Gastrocnemius medialis (tissue), 4 donors: ENCODE data around the gene CEBPB. TPM values are rescaled to one million over a fixed set of nuclear protein-coding genes. Genes with fewer than 3 reads are reported as not detected.

ENCODE experiments used
- ATAC-seq, 2 donors: fragments of 150-250 bp; one replicate each; pipeline ENCODE4 v1.9.1; 2016
- DNase-seq, 2 donors: peaks; one replicate each; pipeline ENCODE4 v3.0.0-alpha.2; 2019
- H3K27ac ChIP-seq, 4 donors: fragments of 200-600 bp; sonication (generic); 1 replicate in 1 of 4; 2 replicates in 3 of 4; pipeline ENCODE4 v1.5.1; 2016 to 2018; ENCODE audit warnings: mild to moderate bottlenecking in 2 of 4, moderate library complexity in 1 of 4
- H3K27me3 ChIP-seq, 3 donors: fragments of 200-600 bp; sonication (generic) in 2 of 3; 1 replicate in 1 of 3; 2 replicates in 2 of 3; pipeline versions ENCODE4 v1.5.1 to v1.6.0; 2016 to 2019; ENCODE audit warnings: mild to moderate bottlenecking in 1 of 3, moderate library complexity in 1 of 3
- H3K36me3 ChIP-seq, 2 donors: fragments of 200-600 bp; sonication (generic) in 1 of 2; one replicate each; pipeline ENCODE4 v1.5.1; 2017 to 2018
- H3K4me1 ChIP-seq, 2 donors: fragments of 200-600 bp; sonication (generic) in 1 of 2; one replicate each; pipeline ENCODE4 v1.5.1; 2016 to 2017; ENCODE audit warnings: mild to moderate bottlenecking in 2 of 2
- H3K4me3 ChIP-seq, 4 donors: fragments of 200-600 bp; sonication (generic) in 3 of 4; 1 replicate in 1 of 4; 2 replicates in 3 of 4; pipeline ENCODE4 v1.5.1; 2016 to 2019; ENCODE audit warnings: mild to moderate bottlenecking in 2 of 4
- H3K9me3 ChIP-seq, 3 donors: fragments of 200-600 bp; sonication (generic) in 2 of 3; 1 replicate in 1 of 3; 2 replicates in 2 of 3; pipeline ENCODE4 v1.5.1; 2016 to 2019
- POLR2A ChIP-seq, 2 donors: fragments of 450-650 bp; IDR thresholded peaks; one replicate each; pipeline ENCODE4 v1.6.1; 2017; ENCODE audit warnings: antibody characterized with exemption in 2 of 2, mild to moderate bottlenecking in 2 of 2, moderate library complexity in 2 of 2
- in situ Hi-C, 4 donors: fragments of 200-750 bp; cut with MboI; loops; one replicate each; pipeline versions ENCODE4 v1.15.0 to v1.8.0; 2017; ENCODE audit warnings: low sequenced_read_pairs in 4 of 4
- intact Hi-C: fragments of 100-400 bp; cut with DNase I; formaldehyde crosslinking; loops from one replicate; pipeline ENCODE4 v1.15.1; 2023; ENCODE audit warnings: low total_unique reads
- total RNA-seq, 4 donors: library from RNA; depleted of rRNA; stranded (reverse); fragments of >200 nt; gene quantifications; one replicate each; pipeline versions ENCODE4 v1.1.0 to v1.2.3, GENCODE V29; 2016
- TF ChIP-seq, protein P1 (sequence below), 5 experiments: fragments of 450-650 bp in 3 of 5; fragments of 200-600 bp in 2 of 5; sonication (generic) in 2 of 5; IDR thresholded peaks in 4 of 5; conservative IDR thresholded peaks in 1 of 5; 1 replicate in 4 of 5; 2 replicates in 1 of 5; pipeline ENCODE4 v1.5.1; 2016 to 2019; ENCODE audit warnings: antibody characterized with exemption in 5 of 5, mild to moderate bottlenecking in 3 of 5, moderate library complexity in 3 of 5

CEBPB gene
- total RNA-seq, result 100 to 1,000 TPM; 219 to 434 (median 321) TPM

DNA sequence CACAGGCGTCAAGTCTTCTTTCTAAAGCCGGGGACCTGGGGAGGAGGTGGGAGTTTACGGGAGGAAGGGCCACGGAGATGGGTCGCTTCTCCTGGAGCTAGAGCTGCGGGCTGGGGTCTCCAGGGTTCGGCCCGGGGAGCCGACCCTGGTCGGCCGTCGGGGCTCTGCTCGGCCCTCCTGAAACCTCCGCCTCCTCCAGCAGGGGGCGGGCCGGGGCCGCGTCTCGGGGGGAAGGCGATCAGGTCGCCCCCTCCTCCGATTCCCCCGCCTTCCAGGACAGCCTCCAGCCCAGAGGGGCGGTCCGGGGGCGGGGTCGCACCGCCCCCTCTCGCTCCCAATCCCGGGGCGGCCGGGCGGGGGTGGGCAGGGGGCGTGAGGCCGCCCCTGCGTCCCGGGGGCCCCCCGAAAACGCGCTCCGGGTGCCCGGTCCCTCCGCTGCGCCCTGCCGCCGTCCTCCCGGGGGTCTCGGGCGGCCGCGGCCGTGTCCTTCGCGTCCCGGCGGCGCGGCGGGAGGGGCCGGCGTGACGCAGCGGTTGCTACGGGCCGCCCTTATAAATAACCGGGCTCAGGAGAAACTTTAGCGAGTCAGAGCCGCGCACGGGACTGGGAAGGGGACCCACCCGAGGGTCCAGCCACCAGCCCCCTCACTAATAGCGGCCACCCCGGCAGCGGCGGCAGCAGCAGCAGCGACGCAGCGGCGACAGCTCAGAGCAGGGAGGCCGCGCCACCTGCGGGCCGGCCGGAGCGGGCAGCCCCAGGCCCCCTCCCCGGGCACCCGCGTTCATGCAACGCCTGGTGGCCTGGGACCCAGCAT, at the start of gene CEBPB:
Gene CEBPB (plus strand): TSS at position 580 of the 814 bp plus-strand sequence. CDS start 204 bp downstream, at position 784.
- peaks cover 5 to 22% of the 10 kb centered on the region in 2 donors for H3K4me1 ChIP-seq
- in situ Hi-C loops (loop anchor here in 3 of 4 donors (10.0 to 25.0 kb wide), 3 partner anchors 84 to 572 kb away; no protein-coding TSS in a partner anchor), intact Hi-C loops (loop anchor here (1.0 to 2.0 kb wide), 3 partner anchors 88 to 205 kb away; no protein-coding TSS in a partner anchor)
- peak within 1 kb of the TSS; percentile 91 to 100 (median 97) for H3K27ac ChIP-seq
- peak; percentile 58 to 59 for ATAC-seq
- H3K4me3 ChIP-seq, result peak within 1 kb of the TSS; percentile 86 to 96 (median 90)
- no peaks in the 10 kb centered on the region for H3K9me3 ChIP-seq
- H3K36me3 ChIP-seq, result peaks cover 0 to 16% of the 10 kb centered on the region in 2 donors
- no peaks in the 10 kb centered on the region for H3K27me3 ChIP-seq
- TF ChIP-seq, protein P1, sequence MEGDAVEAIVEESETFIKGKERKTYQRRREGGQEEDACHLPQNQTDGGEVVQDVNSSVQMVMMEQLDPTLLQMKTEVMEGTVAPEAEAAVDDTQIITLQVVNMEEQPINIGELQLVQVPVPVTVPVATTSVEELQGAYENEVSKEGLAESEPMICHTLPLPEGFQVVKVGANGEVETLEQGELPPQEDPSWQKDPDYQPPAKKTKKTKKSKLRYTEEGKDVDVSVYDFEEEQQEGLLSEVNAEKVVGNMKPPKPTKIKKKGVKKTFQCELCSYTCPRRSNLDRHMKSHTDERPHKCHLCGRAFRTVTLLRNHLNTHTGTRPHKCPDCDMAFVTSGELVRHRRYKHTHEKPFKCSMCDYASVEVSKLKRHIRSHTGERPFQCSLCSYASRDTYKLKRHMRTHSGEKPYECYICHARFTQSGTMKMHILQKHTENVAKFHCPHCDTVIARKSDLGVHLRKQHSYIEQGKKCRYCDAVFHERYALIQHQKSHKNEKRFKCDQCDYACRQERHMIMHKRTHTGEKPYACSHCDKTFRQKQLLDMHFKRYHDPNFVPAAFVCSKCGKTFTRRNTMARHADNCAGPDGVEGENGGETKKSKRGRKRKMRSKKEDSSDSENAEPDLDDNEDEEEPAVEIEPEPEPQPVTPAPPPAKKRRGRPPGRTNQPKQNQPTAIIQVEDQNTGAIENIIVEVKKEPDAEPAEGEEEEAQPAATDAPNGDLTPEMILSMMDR (IDR thresholded peaks at IDR 0.05 in 4 of 5, conservative IDR thresholded peaks at IDR 0.05 in 1 of 5), result peak; percentile 70 to 94 (median 89)
- peak; percentile 100 for TF ChIP-seq POLR2A (IDR thresholded peaks at IDR 0.05)
- DNase-seq, result peak; percentile 91 to 94

DNA sequence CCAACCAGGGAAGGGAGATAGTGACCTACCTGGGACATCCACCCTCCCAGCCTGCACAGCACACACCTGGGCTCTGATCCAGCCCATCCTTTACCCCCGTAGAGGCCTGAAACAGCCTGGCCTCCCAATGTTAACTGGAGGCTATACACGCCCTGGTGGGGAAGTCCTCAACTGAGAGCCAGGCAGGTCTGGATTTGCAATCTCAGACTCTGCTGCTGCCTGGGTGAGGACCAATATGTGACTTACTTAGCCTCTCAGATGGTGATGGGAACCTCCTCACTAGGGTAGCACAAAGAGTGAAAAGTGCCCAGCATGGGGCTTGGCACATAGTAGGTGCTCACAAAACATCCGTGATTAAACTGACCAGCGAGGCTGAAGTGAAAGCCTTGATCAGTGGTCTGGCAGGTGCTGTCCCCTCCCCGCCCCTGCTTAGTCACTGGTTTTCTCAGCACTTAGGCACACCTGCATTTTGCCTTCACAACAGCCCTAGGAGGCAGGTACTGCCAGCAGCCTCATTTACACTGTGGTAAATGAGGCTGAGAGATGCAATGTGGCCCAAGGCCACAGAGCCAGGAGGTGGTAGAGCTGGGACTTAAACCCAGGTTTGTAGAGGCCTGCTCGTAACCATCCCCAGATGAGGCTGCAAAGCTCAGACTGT, 49.5 kb upstream of the CEBPB start:
- Histone ChIP-seq H3K27me3 (no peaks in the 10 kb centered on the region), H3K9me3 (no peaks in the 10 kb centered on the region), H3K36me3 (peaks cover 0 to 10% of the 10 kb centered on the region in 2 donors), H3K4me1 (peaks cover 22 to 47% of the 10 kb centered on the region in 2 donors), H3K4me3 (no peak overlapping the region), H3K27ac (peak overlapping the region in 3 of 4 donors; percentile 15 to 96 (median 91))
- intact Hi-C loops (no loop called here), in situ Hi-C loops (no loop called here)
- TF ChIP-seq, protein P1 (IDR thresholded peaks at IDR 0.05 in 4 of 5, conservative IDR thresholded peaks at IDR 0.05 in 1 of 5), result no peak
- no peak for TF ChIP-seq POLR2A (IDR thresholded peaks at IDR 0.05)
- ATAC-seq (no peak), DNase-seq (no peak)

DNA sequence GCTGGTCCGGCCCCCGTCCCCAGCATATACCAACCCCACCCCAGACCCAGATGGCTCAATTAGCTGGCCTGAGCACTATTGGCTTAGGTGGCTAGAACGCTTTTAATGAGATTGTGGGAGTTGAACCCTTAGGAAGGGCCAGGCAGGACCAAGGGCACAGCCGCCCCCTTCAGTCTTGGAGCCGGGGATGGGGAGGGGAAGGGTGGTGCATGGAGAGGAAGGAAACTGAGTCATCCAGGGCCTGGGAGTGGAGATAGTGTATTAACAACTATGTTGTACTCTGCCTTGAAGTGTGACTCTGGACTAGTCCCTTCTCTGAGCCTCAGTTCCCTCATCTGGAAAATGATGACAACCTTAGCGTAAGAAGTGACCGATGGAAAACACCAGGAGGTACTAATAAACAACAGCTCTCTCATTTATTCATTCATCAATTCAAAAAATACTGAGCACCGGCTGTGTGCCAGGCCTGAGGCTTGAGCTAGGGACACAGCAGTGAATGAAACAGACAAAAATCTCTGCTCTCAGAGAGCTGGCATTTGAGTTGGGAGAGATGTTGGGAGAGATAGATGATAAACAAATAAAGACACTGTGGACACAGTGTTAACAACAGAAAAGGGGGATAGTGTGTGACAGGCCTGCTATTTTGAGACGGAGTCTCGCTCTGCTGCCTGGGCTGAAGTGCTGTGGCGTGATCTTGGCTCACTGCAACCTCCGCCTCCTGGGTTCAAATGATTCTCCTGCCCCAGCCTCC, 48.6 kb upstream of the CEBPB start:
- no peak overlapping the region for H3K4me3 ChIP-seq
- in situ Hi-C loops (no loop called here), intact Hi-C loops (no loop called here)
- TF ChIP-seq, protein P1 (IDR thresholded peaks at IDR 0.05 in 4 of 5, conservative IDR thresholded peaks at IDR 0.05 in 1 of 5), result no peak
- no peak for TF ChIP-seq POLR2A (IDR thresholded peaks at IDR 0.05)
- no peaks in the 10 kb centered on the region for H3K9me3 ChIP-seq
- H3K4me1 ChIP-seq, result peaks cover 28 to 48% of the 10 kb centered on the region in 2 donors
- no peaks in the 10 kb centered on the region for H3K27me3 ChIP-seq
- H3K36me3 ChIP-seq, result peaks cover 0 to 10% of the 10 kb centered on the region in 2 donors
- peak overlapping the region in 3 of 4 donors; percentile 26 to 96 (median 58) for H3K27ac ChIP-seq
- ATAC-seq, result no peak
- no peak for DNase-seq

DNA sequence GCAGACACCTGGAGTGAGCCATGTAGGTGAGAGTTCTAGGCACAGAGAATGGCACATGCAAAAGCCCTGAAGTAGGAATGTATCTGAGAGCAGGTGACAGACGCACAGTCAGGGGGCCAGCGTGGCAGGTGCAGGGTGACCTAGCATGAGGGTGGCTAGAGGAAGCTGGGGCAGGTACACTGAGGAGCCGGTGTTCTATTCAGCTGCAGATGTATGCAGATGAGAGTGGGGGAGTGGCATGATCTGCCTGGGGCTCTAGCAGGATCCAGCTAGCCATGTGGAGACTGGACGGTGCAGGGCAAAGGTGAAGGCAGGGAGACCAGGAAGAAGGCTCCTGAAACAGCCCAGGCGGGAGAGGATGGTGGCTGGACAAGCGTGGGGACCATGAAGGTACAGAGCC, 47.8 kb upstream of the CEBPB start:
- ATAC-seq (no peak), DNase-seq (no peak)
- intact Hi-C loops, result no loop called here
- Histone ChIP-seq H3K27me3 (no peaks in the 10 kb centered on the region), H3K36me3 (peaks cover 0 to 10% of the 10 kb centered on the region in 2 donors), H3K9me3 (no peaks in the 10 kb centered on the region), H3K27ac (peak overlapping the region in 3 of 4 donors; percentile 26 to 96 (median 92)), H3K4me1 (peaks cover 26 to 48% of the 10 kb centered on the region in 2 donors), H3K4me3 (no peak overlapping the region)
- in situ Hi-C loops, result no loop called here
- TF ChIP-seq POLR2A (IDR thresholded peaks at IDR 0.05), result no peak
- TF ChIP-seq, protein P1 (IDR thresholded peaks at IDR 0.05 in 4 of 5, conservative IDR thresholded peaks at IDR 0.05 in 1 of 5), result no peak
